ENCODE results near the gene ZNF468.

DNA sequence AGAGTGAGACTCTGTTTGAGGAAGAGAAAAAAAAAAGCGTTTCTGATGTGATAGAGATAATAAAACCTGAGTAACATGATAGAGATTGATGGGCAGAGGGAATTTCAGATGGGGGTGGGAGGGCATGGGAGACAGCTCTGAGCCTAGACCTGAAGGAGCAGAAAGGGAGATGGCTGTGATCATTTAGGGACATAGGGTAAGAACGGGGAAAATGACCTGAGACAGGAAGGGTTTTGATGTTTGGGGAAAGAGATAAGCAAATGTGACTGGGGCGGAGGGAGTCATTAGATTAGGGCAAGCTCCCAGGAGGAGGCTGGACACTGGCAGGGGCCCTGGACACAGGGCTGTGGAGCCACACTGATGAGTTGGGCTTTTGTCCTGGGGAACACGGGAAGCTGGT is 33.9 kb upstream of the ZNF468 start:
- TF ChIP-seq, protein P1, sequence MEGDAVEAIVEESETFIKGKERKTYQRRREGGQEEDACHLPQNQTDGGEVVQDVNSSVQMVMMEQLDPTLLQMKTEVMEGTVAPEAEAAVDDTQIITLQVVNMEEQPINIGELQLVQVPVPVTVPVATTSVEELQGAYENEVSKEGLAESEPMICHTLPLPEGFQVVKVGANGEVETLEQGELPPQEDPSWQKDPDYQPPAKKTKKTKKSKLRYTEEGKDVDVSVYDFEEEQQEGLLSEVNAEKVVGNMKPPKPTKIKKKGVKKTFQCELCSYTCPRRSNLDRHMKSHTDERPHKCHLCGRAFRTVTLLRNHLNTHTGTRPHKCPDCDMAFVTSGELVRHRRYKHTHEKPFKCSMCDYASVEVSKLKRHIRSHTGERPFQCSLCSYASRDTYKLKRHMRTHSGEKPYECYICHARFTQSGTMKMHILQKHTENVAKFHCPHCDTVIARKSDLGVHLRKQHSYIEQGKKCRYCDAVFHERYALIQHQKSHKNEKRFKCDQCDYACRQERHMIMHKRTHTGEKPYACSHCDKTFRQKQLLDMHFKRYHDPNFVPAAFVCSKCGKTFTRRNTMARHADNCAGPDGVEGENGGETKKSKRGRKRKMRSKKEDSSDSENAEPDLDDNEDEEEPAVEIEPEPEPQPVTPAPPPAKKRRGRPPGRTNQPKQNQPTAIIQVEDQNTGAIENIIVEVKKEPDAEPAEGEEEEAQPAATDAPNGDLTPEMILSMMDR (IDR thresholded peaks at IDR 0.05; ENCODE audit: insufficient read depth, low read length, poor library complexity, severe bottlenecking) = no peak
- TF ChIP-seq EZH2phosphoT487 (conservative IDR thresholded peaks at IDR 0.05; ENCODE audit: low read length) = no peak
